ENCODE measurements around the gene SECISBP2.
A peak's percentile ranks its signal among the peaks of the same experiment; 100 is the strongest.

Gene SECISBP2

GRCh38 chr9:89382026-89382986, 64.0 kb downstream of the SECISBP2 start:
- peak in 1 of 5 experiments; percentile 61 for DNase-seq

GRCh38 chr9:89383030-89383720, 64.9 kb downstream of the SECISBP2 start:
- no peak for DNase-seq

GRCh38 chr9:89383721-89384300, 65.5 kb downstream of the SECISBP2 start:
- DNase-seq: no peak

DNA sequence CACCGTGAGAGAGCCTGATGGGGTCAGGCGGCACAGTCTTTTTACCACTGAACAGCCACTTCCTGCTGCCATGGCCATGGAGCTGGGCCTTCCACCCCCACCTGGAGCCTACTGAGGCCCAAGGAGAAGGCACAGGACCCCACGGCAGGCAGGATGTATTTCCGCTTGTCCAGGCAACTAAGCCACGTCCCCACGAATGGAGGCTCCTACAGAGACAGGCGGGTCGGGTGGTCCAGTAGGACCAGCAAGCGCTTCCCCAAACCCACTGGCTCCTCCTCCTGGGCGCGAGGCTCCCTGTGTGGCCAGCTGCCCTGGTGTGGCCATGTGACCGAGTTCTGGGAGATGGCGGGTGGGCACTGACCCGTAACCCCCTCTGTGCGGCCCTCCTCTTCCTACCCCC, 66.5 kb downstream of the SECISBP2 start:
- DNase-seq: no peak

- DNase-seq: no peak
Observed at GRCh38 chr9:89386206-89386605, 67.9 kb downstream of the SECISBP2 start.

GRCh38 chr9:89386797-89387196, 68.5 kb downstream of the SECISBP2 start:
- no peak for DNase-seq

GRCh38 chr9:89387197-89387849, 69.0 kb downstream of the SECISBP2 start:
- DNase-seq: no peak

DNA sequence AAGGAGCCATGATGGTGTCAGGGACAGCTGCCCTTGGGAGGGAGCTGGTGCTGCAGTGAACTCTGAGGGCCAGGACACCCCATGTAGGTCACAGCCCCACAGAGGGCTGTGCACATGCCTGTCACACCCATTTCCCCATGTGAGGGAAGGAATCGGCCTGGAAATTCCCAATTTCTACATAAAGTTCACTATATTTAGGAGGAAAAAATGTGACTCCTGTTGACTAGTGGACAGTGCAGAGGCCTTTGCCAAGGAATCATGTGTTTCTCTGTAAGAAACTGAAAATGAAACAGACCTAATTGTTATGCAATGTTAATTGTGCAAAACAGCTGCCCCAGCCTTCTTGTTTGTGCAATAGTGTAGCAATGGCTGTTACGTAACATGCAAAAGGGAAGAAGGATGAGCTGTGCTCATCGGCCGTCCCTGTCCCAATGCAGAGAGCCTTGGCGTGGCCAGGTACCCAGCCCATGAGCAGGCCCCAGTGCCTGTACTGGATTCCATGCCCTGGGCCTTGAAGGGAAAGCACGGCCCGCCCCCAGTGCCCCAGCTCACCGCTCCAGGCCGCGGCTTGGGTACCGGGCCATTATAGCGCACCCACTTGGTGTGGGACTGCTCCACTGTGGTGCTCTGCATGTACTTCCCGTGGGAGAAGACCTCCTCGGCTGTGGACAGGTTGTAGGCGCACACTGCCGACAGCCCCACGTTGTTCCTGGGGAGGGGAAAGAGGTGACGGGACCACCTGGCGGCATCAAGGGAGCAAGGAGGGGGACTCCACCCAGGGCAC, 70.0 kb downstream of the SECISBP2 start:
- DNase-seq: no peak

DNA sequence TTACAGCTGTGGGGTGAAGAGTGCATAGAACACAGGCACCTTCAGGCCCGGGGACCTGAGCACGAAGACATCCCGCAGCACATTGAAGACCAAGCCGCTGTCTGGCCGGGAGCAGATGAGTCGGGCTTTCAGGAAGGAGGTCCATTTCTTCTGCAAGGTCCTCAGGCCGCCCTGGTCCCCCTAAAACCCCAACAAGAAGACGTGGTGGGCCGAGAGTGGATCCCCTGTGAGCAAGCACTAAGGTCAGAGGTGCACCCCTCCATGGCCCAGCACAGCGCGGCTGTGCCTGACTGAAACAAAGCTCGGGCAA, 70.5 kb downstream of the SECISBP2 start:
- DNase-seq: no peak

DNA sequence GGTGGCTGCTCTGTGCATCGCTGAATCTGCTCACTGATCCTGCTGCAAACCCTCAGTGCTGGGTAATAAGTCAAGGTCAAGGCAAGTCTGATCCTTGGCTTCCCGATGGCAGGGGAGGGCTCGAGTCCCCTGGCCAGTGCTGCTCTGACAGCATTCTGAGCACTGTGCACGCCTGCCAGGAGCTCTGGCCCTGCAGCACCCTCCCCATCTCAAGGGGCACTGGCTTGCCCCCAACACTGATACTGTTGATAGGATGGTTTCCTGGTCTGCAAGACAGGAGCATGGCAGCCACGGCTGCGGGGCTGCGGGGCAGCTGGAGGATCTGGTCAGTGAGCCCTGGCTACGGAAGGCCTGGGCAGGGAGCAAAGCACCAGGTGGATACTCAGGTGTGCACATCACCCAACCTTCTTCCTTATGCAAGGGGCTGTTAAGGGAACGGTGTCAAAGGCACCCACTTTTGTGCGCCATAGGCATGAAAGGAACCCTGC, 71.8 kb downstream of the SECISBP2 start:
- DNase-seq: no peak

DNA sequence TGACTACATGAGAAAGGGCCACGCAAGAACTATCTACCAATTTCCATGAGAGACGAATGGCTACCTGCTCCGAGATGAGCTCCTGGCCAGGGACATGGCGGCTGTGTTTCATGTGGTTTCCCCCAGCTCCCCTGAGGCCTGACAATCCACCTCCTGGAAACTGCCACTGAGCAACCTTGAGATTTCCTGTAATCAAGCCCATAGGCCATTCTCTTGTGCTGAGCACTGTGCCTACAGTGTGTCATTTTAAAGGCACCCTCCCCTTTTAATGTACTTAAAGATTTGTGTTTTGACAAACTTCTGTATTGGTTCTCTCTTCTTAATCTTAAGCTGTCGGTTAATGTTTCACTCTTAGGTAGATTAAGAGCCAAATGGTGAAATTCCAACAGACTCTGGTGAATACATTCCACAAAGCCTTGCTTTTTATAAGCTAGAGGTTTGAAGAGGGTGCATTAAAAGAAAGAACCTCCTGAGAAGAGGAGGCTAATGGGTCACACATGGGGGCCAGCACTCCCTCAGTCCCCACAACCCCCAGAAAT, 72.3 kb downstream of the SECISBP2 start:
- no peak for DNase-seq

DNA sequence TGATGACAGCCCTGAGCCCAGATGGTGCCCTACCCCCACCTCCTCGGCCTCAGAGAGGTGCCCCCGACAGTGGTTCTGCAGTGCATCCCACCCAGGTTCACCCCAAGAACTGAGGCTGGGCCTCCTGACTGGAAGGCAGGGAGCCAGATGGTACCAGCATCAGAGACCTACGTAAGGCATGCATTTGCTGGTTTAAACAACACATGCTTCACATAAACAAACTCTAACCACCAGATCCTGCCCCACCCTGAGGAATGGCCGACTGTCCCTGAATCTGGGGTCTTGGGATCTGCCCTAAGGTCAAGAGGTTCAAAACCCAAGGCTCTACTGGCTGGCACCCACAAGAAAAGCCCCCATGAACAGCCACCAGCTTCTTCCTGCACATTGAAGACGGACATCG, 73.3 kb downstream of the SECISBP2 start:
- no peak for DNase-seq

DNA sequence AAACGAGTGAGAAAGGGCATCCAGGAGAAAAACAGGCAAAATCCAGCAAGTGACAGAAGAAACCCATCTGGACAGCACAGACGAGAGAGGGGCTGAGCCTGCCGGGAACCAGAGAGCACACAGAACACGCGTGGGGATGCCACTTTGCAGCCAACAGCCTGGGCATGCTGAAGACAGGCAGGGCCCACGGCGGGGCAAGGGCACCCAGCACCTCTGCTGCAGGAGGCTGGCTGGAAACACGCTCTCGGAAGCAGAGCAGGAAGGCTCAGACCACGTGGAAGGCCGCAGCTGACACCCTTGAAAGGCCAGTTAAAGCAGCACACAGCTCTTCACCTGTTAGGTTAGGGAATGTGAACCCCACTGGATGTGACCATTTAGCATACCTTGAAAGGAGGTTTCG, 76.1 kb downstream of the SECISBP2 start:
- no peak for DNase-seq

GRCh38 chr9:89395931-89396710, 77.8 kb downstream of the SECISBP2 start:
- no peak for DNase-seq

DNA sequence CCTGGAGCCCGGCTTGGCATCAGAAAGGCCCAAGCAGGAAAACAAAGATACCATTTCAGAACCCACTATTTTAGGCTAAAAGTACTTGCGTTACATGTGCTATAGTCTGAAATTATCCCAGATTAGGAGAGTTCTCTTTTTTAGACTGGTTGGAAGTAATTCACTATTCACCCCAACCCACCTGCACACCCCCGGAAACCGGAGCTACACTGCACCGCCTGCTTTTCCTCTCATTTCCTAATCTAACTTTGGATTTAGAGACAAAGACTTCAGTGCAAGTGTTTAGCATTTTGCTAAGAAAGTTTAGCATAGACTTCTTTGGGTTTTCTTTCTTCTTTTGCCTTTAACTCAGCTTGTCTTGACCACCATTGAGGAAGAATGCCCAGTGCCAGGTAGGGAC, 79.2 kb downstream of the SECISBP2 start:
- no peak for DNase-seq

GRCh38 chr9:89398621-89399020, 80.3 kb downstream of the SECISBP2 start:
- DNase-seq: no peak

- DNase-seq: no peak
Observed at GRCh38 chr9:89400403-89401116, 82.3 kb downstream of the SECISBP2 start.

GRCh38 chr9:89402695-89403427, 84.6 kb downstream of the SECISBP2 start:
- DNase-seq: no peak

DNA sequence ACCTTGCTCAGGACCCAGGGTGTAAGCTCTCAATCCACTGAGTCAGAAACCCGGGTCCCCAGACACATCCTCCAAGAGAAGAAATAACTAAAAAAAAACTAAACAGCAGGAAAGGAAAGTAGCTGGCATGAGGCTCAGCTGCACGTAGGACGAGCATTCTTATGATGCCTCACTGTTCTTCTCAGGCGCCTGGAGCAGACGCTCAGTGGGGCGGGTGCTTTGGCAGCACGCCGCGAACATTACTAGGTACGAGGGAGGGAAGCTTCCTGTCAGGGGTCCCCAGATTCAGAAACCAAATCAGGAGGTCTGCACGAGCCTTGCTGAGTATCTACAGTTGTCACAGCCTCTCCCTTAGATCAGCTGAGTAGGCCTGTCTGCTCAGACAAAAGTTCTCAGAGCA, 85.8 kb downstream of the SECISBP2 start:
- no peak for DNase-seq

DNA sequence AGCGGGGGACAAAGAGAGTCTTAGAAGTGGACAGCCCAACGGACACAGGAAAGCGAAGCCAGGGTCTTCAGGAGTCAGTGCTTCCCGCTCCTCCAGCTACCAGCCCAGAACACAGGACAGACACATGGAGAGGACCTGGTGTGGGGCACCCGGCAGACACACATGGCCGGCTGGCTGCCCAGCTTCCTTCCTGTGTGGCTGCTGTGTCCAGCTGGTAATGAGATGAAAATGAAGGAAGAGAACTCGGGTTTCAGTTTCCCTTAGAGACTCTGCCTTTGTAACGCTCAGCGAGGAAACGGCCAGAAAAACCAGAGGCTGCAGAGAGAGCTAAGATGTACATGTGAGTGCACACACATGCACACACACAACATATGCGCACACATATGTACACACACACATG, 87.5 kb downstream of the SECISBP2 start:
- DNase-seq: no peak

Measured in T-helper 2 cell (primary cell).